GM19023 (cell line): ENCODE data around the gene DISP2.

Source experiments
- ATAC-seq: cut with Tn5 transposase; IDR thresholded peaks from one replicate; pipeline ENCODE4 v1.9.1; 2021; ENCODE audit warnings: mild to moderate bottlenecking, moderate library complexity; ENCODE audit not compliant: unreplicated experiment

Gene DISP2

DNA sequence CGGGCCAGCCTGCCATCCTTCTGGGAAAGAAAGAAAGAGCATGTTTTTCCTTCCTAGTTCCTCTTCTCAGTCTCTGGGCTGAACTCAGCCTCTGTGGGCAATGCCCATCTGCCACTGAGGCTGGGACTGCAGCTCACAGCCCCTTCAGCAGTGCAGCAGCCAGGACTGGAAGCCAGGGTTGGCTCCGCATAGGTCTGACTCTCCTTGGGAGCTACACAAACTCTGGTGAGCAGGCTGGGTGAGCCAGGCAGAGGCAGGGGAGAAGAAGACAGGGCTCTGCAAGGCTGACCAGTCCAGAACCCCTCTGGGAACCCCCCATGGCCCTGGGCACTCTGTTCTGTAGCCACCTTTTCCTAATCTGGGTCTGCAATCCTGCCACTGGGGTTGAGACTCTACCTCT lies 3.6 kb downstream of the DISP2 start:
- ATAC-seq = no peak

GRCh38 chr15:40363611-40364010 lies 5.6 kb downstream of the DISP2 start:
- no peak for ATAC-seq

DNA sequence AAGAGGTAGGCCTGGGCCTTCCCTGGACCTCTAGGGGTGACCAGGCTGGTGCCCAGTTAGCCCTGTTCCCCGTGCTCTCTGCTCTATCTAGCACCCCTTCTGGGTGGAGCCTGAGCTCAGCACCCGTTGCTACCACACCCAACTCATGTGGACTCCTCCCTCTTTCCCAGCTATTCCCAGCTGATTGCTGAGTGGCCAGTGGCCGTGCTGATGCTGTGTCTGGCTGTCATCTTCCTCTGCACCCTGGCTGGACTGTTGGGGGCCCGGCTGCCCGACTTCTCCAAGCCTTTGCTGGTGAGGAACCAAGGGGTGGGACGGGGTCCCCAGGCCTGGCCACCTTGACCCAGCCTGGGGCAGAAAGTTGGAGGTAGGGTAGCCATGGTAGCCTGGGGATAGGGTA lies 6.2 kb downstream of the DISP2 start:
- ATAC-seq = no peak

DNA sequence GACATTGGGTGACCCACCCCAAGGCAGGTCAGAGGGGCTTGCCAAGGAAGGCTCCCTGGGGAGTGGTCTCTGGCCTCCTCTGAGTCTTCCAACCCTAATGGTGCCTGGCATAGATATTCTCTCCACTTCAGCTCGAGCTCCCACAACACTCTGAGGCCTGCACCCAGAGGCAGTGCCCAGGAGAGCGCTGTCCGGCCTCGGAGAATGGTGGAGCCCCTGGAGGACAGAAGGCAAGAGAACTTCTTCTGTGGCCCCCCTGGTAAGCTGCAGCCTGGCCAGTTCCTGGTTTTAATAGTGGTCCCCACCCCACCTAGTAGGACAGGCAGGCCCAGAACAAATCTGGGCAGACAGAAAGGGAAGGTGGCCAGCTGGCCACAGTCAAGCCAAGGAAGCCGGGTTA lies 7.0 kb downstream of the DISP2 start:
- ATAC-seq = no peak

DNA sequence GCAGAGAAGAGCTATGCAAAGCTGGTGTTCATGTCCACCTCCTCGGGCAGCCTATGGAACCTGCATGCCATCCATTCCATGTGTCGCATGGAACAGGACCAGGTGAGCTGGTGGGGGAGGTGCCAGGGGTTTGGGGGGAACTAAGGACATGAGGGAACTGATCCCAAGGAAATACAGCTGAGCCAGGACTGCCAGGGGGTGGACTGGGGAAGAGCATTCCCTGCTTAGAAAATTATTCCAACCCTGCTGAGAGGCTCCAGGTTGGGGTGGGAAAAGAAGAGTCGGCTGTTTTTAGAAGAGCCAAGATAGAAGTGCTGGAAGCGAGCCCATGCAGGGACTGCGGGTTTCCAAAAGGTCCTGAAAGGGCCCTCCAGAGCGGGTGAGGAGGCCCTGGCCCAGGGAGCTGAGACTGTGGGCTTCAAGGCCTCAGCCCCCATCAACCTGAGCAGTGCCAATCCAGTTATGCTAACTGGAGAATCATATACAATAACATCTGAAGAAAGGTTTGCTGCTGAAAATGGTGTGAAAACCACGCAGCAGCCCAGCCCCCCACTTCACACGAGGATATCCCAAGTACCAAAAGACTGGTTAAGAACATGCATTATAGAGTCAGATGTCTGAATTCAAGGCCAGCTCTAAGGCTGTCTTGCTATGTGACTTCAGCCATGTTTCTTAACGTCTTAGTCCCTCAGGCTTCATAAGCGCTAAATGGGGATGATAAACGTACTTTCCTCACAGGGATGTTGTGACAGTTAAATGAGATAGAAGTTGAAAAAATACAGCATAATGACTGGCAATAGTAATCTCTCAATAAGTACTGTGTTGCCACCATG lies 7.8 kb downstream of the DISP2 start:
- no peak for ATAC-seq

- ATAC-seq = no peak
Measured at GRCh38 chr15:40366457-40367370, 8.7 kb downstream of the DISP2 start.

DNA sequence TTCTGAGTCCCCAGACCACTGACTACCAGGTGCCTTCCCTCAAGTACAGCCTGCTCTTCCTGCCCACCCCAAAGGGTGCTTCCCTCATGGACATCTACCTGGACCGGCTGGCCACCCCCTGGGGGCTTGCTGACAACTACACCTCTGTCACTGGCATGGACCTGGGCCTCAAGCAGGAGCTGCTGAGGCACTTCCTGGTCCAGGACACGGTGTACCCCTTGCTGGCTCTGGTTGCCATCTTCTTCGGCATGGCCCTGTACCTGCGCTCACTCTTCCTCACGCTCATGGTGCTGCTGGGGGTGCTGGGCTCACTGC lies 9.3 kb downstream of the DISP2 start:
- no peak for ATAC-seq

GRCh38 chr15:40367686-40368611 lies 9.9 kb downstream of the DISP2 start:
- peak; percentile 72 for ATAC-seq

DNA sequence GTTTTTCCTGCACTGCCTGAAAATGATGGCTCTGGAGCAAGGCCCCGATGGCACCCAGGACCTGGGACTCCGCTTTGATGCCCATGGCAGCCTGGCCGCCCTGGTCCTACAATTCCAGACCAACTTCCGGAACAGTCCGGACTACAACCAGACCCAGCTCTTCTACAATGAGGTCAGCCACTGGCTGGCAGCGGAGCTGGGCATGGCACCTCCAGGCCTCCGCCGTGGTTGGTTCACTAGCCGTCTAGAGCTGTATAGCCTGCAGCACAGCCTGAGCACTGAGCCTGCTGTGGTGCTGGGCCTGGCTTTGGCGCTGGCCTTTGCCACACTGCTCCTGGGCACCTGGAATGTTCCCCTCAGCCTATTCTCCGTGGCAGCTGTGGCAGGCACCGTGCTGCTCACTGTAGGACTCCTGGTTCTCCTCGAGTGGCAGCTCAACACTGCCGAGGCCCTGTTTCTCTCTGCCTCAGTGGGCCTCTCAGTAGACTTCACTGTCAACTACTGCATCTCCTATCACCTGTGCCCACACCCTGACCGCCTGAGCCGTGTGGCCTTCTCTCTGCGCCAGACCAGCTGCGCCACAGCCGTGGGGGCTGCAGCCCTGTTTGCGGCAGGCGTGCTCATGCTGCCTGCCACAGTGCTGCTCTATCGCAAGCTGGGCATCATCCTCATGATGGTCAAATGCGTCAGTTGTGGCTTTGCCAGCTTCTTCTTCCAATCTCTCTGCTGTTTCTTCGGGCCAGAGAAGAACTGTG lies 10.9 kb downstream of the DISP2 start:
- ATAC-seq = no peak

GRCh38 chr15:40369474-40369869 lies 11.5 kb downstream of the DISP2 start:
- ATAC-seq = no peak

DNA sequence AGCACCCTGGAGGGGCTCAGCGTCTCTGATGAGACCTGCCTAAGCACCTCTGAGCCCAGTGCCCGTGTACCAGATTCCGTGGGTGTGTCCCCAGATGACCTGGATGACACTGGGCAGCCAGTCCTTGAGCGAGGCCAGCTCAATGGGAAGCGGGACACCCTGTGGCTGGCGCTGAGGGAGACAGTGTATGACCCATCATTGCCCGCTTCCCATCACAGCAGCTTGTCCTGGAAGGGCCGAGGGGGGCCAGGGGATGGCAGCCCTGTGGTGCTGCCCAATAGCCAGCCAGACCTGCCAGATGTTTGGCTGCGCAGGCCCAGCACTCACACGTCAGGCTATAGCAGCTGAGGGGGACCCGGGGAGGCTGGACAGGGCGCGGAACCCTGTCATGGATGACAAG lies 12.0 kb downstream of the DISP2 start:
- ATAC-seq = no peak

GRCh38 chr15:40372981-40373380 lies 15.0 kb downstream of the DISP2 start:
- no peak for ATAC-seq

DNA sequence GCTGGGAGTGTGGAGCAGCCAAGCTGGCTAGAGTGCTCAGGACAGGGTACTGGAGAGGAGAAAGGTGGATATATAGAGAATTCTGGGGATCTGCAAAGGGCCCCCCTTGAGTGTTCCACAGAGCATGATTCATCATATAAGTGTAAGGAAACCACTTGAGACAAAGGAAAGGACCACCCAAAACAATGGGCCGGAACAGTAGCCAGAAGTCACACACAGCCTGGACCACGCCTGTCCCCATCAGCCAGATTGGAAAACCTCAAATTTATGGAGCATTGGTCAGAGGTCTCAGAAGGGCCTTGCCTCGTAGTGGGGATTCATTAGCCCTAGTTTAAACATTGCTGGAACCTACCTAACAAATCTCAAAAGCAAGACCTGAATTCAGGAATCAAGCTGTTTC lies 19.6 kb downstream of the DISP2 start:
- no peak for ATAC-seq

DNA sequence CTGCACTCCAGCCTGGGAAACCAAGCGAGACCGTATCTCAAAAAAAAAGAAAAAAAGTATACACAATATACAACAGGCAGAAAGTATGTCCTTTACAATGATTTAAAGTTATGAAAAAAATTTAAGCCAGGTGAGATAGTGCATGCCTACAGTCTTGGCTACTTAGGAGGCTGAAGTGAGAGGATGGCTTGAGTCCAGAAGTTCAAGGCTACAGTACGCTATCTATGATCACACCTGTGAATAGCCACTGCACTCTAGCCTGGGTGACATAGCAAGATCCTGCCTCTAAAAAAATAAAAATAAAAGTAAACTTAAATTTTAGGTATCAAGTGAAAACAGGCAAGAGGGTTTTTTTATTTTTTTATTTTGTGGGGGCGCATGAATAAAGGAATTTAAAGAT lies 21.4 kb downstream of the DISP2 start:
- no peak for ATAC-seq

DNA sequence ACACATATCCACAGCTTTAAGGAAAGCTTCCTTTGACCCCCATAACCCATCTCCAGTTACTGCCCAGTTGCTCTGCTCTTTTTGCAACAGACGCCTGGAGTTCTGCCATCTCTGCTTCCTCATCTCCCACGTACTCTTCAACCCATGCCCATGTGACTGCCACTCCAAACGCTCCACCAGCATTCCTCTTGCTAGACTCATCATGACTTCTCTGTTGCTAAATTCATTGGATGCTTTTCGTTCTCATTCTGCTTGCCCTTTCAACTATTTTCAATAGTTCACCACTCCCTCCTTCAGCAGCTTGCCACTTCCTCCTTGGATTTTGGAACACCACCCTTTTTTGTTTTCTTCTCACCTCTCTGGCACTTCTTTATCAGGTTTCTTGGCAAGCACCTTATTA lies 21.8 kb downstream of the DISP2 start:
- ATAC-seq = no peak

DNA sequence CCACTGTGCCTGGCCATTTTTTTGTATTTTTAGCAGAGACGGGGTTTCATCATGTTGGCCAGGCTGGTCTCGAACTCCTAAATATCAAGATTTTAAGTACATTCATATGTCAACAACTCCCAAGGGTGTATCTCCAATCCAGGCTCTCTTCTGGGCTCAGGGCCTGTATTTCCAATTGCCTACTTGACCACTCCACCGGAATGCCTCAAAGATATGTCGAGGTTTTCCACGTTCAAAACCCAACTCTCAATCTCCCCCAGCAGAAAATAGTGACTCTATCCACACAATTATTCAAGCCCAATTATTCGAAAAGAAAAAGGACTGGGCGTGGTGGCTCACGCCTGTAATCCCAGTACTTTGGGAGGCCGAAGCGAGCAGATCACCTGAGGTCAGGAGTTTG lies 22.6 kb downstream of the DISP2 start:
- no peak for ATAC-seq

GRCh38 chr15:40381818-40382529 lies 24.0 kb downstream of the DISP2 start:
- ATAC-seq = no peak

- ATAC-seq = peak; percentile 99
Measured at GRCh38 chr15:40382580-40383456, 24.8 kb downstream of the DISP2 start, which contains the start of gene KNSTRN. Gene KNSTRN (plus strand): TSS chr15:40382721. CDS start chr15:40382836, 115 bp downstream.

- no peak for ATAC-seq
Measured at GRCh38 chr15:40386480-40386879, 28.5 kb downstream of the DISP2 start.
